Activated CD8-positive, alpha-beta memory T cell treated with anti-CD3 and anti-CD28 coated beads, Interleukin-2, amount 50 U/mL, for 4 hours (primary cell): ENCODE data around the gene ADCK1.

Experiments used
- DNase-seq: peaks from one replicate; pipeline ENCODE4 v3.0.0-alpha.2; 2020

Gene ADCK1

DNA sequence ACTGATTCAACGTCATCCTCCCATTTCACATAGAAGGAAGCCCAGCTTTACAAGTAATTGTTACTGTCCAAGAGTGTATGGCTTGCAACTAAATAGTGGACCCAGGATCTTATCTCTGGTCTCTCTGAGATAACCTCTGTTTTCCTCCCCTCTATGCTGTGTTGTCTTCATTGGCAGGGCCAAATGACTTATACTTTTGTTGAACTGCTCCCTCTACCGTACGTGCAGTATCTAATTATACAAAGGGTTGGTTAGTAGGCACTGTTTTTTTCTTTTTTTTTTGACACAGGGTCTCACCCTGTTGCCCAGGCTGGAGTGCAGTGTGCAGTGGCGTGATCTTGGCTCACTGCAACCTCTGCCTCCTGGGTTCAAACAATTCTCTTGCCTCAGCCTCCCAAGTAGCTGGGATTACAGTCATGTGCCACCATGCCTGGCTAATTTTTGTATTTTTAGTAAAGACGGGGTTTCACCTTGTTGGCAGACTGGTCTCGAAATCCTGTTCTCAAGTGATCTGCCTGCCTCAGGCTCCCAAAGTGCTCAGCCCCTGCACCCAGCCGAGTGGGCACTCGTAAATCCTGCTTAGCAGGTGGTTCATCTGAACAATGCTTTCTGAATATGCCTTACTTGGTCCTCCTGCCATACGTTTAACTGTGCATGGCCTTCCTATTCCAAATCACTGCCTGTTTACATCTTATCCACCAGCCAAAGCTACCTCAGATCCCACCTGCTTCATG lies 162.1 kb downstream of the ADCK1 start:
- no peak for DNase-seq

GRCh38 chr14:77962731-77963520 lies 163.0 kb downstream of the ADCK1 start:
- no peak for DNase-seq

GRCh38 chr14:77964586-77964985 lies 164.7 kb downstream of the ADCK1 start:
- DNase-seq, result no peak

DNA sequence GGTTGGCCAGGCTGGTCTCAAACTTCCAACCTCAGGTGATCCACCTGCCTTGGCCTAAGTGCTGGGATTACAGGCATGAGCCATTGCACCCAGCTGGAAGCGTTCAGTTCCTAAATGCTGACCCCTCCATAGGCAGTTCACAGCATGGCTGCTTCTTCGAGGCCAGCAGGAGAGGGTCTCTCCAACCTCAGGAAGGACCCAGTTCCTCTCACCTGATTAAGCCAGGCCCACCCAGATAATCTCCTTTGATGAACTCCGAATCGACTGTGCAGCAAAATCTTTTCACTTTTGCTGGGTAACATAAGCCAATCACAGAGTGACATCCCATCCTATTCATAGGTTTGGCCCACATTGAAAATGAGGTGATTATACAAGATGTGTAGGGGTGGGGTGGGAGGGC lies 165.1 kb downstream of the ADCK1 start:
- no peak for DNase-seq

- no peak for DNase-seq
Measured at GRCh38 chr14:77965919-77966435, 166.1 kb downstream of the ADCK1 start.

GRCh38 chr14:77967110-77967509 lies 167.2 kb downstream of the ADCK1 start:
- no peak for DNase-seq

DNA sequence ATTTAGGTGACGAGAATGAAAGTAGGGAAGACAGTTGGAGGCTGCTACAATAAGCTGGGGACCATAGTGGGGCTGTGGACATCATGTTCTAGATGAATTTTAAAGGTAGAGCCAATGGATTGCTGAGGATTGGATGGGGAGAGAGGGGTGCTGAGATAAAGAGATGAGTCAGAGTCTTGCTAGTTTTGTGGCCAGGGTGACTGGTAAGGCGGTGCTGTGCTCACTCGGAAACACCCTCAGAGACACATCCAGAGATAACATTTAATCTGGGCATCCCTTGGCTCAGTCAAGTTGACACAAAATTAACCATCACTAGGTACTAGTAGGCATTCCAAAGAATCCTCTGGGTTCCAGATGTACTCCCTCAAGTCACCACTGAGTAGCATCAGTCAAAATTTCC lies 170.7 kb downstream of the ADCK1 start:
- no peak for DNase-seq

- no peak for DNase-seq
Measured at GRCh38 chr14:77973246-77973645, 173.3 kb downstream of the ADCK1 start.

DNA sequence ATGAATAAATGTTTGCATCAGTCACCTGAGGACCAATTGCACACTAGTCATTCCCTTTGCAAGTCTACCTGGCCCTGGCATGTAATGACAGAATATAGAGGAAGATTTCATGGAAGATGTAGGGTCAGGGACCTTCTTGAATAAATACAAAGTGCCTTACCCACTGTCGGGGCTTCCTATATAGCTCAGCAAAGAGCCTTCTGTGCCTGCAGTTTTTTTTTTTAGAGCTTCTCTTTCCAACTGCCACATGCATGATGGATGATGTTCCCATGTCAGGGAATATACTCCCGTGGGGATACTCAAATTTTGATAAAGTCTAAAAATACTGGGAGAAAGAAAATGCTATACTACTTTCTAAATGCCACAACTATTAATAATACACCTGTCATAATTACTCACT lies 176.7 kb downstream of the ADCK1 start:
- DNase-seq, result no peak

DNA sequence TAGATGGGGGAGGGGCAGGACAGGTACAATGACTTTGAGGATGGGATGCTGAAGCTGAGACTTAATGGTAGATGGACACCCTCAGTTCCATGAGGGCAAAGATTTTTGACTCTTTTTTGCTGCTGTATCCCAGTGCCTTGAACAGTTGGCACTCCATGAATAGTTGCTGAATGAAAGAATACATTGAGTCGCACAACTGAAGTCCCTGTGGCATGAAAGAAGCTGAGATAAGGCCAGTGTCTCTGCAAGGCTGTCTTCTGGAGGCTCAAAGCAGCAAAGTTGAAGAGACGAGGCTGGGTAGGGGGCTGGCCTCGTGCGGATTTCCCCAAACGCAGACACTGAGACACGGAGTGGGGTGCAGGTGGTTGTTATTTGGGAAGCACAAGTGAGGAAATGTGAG lies 179.3 kb downstream of the ADCK1 start:
- no peak for DNase-seq

GRCh38 chr14:77979666-77980351 lies 179.9 kb downstream of the ADCK1 start:
- DNase-seq, result no peak

GRCh38 chr14:77980475-77981321 lies 180.8 kb downstream of the ADCK1 start:
- DNase-seq, result no peak
